Panc1 (cell line): ENCODE measurements around the gene SHISA8. TPM values are rescaled to one million over a fixed set of nuclear protein-coding genes. Genes with fewer than 3 reads are reported as not detected.

Experiments
- ATAC-seq: fragments of 200-7000 bp; cut with Tn5 transposase; 2 replicates; pipeline ENCODE4 v1.9.1; 2020; ENCODE audit warnings: mild to moderate bottlenecking, moderate library complexity
- BruUV-seq: library from RNA; stranded (reverse); fragments of 400-500 nt; replicated peaks from 2 replicates; lab custom pipeline; 2021; lab: Mats Ljungman, UMichigan
- CTCF ChIA-PET: fragments of 300-600 bp; sonication (Branson Sonifier 250); formaldehyde crosslinking; loops from one replicate; lab custom pipeline; 2022; ENCODE audit warnings: antibody characterized with exemption; lab: Charles Lee
- POLR2A ChIA-PET: fragments of 300-600 bp; sonication (Branson Sonifier 250); formaldehyde crosslinking; loops from one replicate; lab custom pipeline; 2022; ENCODE audit warnings: antibody characterized with exemption; lab: Charles Lee
- DNase-seq: peaks from one replicate; pipeline ENCODE4 v3.0.0-alpha.2; 2010; ENCODE audit warnings: low read depth, low spot score
- H3K27ac ChIP-seq: 2 replicates; pipeline ENCODE4 v1.5.1; 2011; ENCODE audit warnings: mild to moderate bottlenecking, low read length, inconsistent platforms
- H3K27me3 ChIP-seq: fragments of 200-500 bp; sonication (Bioruptor generic); 2 replicates; pipeline ENCODE4 v1.6.0; 2014; ENCODE audit warnings: low read length, inconsistent platforms; ENCODE audit not compliant: control insufficient read depth, insufficient read depth
- H3K36me3 ChIP-seq: fragments of 200-500 bp; sonication (Bioruptor generic); 2 replicates; pipeline ENCODE4 v1.5.1; 2014; ENCODE audit warnings: inconsistent platforms, mild to moderate bottlenecking, low read length, moderate library complexity; ENCODE audit not compliant: control insufficient read depth, insufficient read depth
- H3K4me1 ChIP-seq: 2 replicates; pipeline ENCODE4 v1.5.1; 2011; ENCODE audit warnings: inconsistent platforms, mild to moderate bottlenecking, low read length, moderate library complexity; ENCODE audit not compliant: control insufficient read depth, insufficient read depth
- H3K4me3 ChIP-seq, 2 experiments: 2 replicates each; pipeline ENCODE4 v1.5.1; 2011 to 2012; ENCODE audit warnings: low read depth in 2 of 2, low read length in 2 of 2, mild to moderate bottlenecking in 2 of 2, inconsistent platforms in 1 of 2, moderate library complexity in 1 of 2
- H3K9me3 ChIP-seq: fragments of 200-500 bp; sonication (Bioruptor generic); 2 replicates; pipeline ENCODE4 v1.5.1; 2014; ENCODE audit warnings: low read depth, mild to moderate bottlenecking, inconsistent platforms, low read length, moderate library complexity; ENCODE audit not compliant: control insufficient read depth, insufficient read depth
- CTCF ChIP-seq: fragments of 450-650 bp; IDR thresholded peaks from 2 replicates; pipeline ENCODE4 v1.5.1; 2017; ENCODE audit warnings: mild to moderate bottlenecking
- POLR2AphosphoS5 ChIP-seq: IDR thresholded peaks from 2 replicates; pipeline ENCODE4 v1.6.1; 2012; ENCODE audit warnings: mild to moderate bottlenecking, low read depth, low read length, moderate library complexity
- REST ChIP-seq, 2 experiments: IDR thresholded peaks; 2 replicates each; pipeline ENCODE4 v1.6.1; 2011 to 2012; ENCODE audit warnings: low read depth in 2 of 2, control low read depth in 1 of 2, low read length in 1 of 2, mild to moderate bottlenecking in 1 of 2, moderate library complexity in 1 of 2; ENCODE audit not compliant: insufficient read depth in 1 of 2
- SIN3A ChIP-seq: IDR thresholded peaks from 2 replicates; pipeline ENCODE4 v1.6.1; 2012; ENCODE audit warnings: low read depth, mild to moderate bottlenecking, low read length, moderate library complexity, borderline replicate concordance; ENCODE audit not compliant: insufficient read depth
- TCF7L2 ChIP-seq: IDR thresholded peaks from 2 replicates; pipeline ENCODE4 v1.6.1; 2011; ENCODE audit warnings: mild to moderate bottlenecking, low read depth, low read length, inconsistent platforms
- in situ Hi-C: cut with HindIII; loops from 2 replicates; pipeline ENCODE4 v1.10.0; 2016; ENCODE audit warnings: low sequenced_read_pairs, low pct_unique_long_range_greater_than_20kb
- intact Hi-C: fragments of 100-400 bp; cut with micrococcal nuclease; formaldehyde crosslinking; loops from one replicate; pipeline ENCODE4 v1.10.0; 2022; ENCODE audit not compliant: unreplicated experiment
- total RNA-seq: library from RNA; stranded (reverse); gene quantifications from one replicate; pipeline ENCODE4 v1.2.1, GENCODE V29; 2021; ENCODE audit not compliant: unreplicated experiment

Gene SHISA8
- total RNA-seq, 1 experiment from 2014 or later, result 0.62 TPM

GRCh38 chr22:41935015-41935351, 20.1 kb upstream of the SHISA8 start:
- H3K4me1 ChIP-seq, result no peaks in the 10 kb centered on the region
- H3K27me3 ChIP-seq, result no peaks in the 10 kb centered on the region
- TF ChIP-seq CTCF (no peak), TCF7L2 (no peak), REST (IDR thresholded peaks at IDR 0.05; ENCODE audit: insufficient read depth in 1 of 2, low read depth in 2 of 2, low read length in 1 of 2) (no peak), SIN3A (no peak), POLR2AphosphoS5 (no peak)
- intact Hi-C loops (no loop called here), in situ Hi-C loops (no loop called here)
- DNase-seq, result no peak
- ChIA-PET POLR2A (interaction anchor here (0.6 kb wide), 1 partner anchor 27 kb away, joined by 7 read pairs; no protein-coding TSS in a partner anchor), CTCF (interaction anchor here (0.8 kb wide), 1 partner anchor 188 kb away, joined by 4 read pairs; no protein-coding TSS in a partner anchor)
- BruUV-seq, result no TSS peak
- H3K4me3 ChIP-seq, result no peak overlapping the region
- H3K9me3 ChIP-seq, result no peaks in the 10 kb centered on the region
- no peak for ATAC-seq
- H3K27ac ChIP-seq, result no peak overlapping the region
- H3K36me3 ChIP-seq, result no peaks in the 10 kb centered on the region

- no peak for DNase-seq
- BruUV-seq, result no TSS peak
- H3K4me1 ChIP-seq, result no peaks in the 10 kb centered on the region
- ATAC-seq, result no peak
- in situ Hi-C loops, result no loop called here
- H3K9me3 ChIP-seq, result no peaks in the 10 kb centered on the region
- POLR2A ChIA-PET, result no interaction called here
- H3K36me3 ChIP-seq, result no peaks in the 10 kb centered on the region
- no peak overlapping the region for H3K4me3 ChIP-seq
- no peak overlapping the region for H3K27ac ChIP-seq
- H3K27me3 ChIP-seq, result no peaks in the 10 kb centered on the region
- 0 out of 2 replicates have a peak, but pooled peaks have one; percentile 25 for TF ChIP-seq POLR2AphosphoS5
- TF ChIP-seq REST (IDR thresholded peaks at IDR 0.05; ENCODE audit: insufficient read depth in 1 of 2, low read depth in 2 of 2, low read length in 1 of 2), result no peak
- CTCF ChIA-PET, result no interaction called here
- intact Hi-C loops, result no loop called here
Observed at GRCh38 chr22:41934284-41935014, 19.6 kb upstream of the SHISA8 start.
